ENCODE measurements around the gene SH3RF2. TPM values are rescaled to one million over a fixed set of nuclear protein-coding genes. Genes with fewer than 3 reads are reported as not detected.

SH3RF2 gene
- total RNA-seq, 1 donor from 2014 or later = not detected

DNA sequence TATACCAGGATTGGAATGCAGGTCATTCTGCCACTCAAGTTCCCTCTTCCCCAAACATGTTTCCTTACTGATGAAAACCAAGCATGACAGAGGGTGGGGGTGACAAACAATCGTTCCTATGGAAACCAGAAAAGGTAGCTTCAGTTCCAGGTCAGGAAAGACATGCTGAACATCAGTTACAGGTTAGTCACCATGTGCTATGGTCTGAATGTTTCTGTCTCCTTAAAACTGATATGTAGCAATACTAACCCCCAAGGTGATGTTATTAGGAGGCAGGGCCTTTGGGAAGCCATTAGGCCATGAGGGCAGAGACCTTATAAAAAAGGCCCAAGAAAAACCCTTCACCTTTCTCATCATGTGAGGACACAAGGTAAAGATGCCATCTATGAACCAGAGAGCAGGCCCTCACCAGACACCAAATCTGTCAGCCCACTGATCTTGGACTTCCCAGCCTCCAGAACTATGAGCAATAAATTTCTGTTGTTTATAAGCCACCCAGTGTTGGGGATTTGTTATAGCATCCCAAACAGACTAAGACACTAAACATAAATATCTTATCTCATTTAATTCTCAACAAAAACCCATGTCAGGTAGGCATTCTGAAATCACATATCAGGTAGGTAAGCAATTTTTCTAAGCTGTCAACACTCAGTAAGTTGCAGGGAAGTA lies 15.7 kb upstream of the SH3RF2 start:
- DNase-seq = no peak
- H3K4me3 Mint-ChIP-seq (ENCODE audit: unreplicated experiment) = no peak overlapping the region
- H3K4me1 Mint-ChIP-seq (ENCODE audit: low read depth, unreplicated experiment) = no peaks in the 10 kb centered on the region
- peaks cover 5% of the 10 kb centered on the region for H3K36me3 Mint-ChIP-seq (ENCODE audit: unreplicated experiment)
- H3K9me3 Mint-ChIP-seq (ENCODE audit: unreplicated experiment) = no peaks in the 10 kb centered on the region
- no peak overlapping the region for H3K27ac Mint-ChIP-seq (ENCODE audit: unreplicated experiment)
- no peaks in the 10 kb centered on the region for H3K27me3 Mint-ChIP-seq (ENCODE audit: unreplicated experiment)
- TF ChIP-seq, protein P1, sequence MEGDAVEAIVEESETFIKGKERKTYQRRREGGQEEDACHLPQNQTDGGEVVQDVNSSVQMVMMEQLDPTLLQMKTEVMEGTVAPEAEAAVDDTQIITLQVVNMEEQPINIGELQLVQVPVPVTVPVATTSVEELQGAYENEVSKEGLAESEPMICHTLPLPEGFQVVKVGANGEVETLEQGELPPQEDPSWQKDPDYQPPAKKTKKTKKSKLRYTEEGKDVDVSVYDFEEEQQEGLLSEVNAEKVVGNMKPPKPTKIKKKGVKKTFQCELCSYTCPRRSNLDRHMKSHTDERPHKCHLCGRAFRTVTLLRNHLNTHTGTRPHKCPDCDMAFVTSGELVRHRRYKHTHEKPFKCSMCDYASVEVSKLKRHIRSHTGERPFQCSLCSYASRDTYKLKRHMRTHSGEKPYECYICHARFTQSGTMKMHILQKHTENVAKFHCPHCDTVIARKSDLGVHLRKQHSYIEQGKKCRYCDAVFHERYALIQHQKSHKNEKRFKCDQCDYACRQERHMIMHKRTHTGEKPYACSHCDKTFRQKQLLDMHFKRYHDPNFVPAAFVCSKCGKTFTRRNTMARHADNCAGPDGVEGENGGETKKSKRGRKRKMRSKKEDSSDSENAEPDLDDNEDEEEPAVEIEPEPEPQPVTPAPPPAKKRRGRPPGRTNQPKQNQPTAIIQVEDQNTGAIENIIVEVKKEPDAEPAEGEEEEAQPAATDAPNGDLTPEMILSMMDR (IDR thresholded peaks at IDR 0.05; ENCODE audit: partially characterized antibody, unreplicated experiment) = no peak

- Mint-ChIP-seq H3K4me1 (ENCODE audit: low read depth, unreplicated experiment) (no peaks in the 10 kb centered on the region), H3K27me3 (ENCODE audit: unreplicated experiment) (no peaks in the 10 kb centered on the region), H3K36me3 (ENCODE audit: unreplicated experiment) (peaks cover 5% of the 10 kb centered on the region), H3K27ac (ENCODE audit: unreplicated experiment) (no peak overlapping the region), H3K4me3 (ENCODE audit: unreplicated experiment) (no peak overlapping the region), H3K9me3 (ENCODE audit: unreplicated experiment) (no peaks in the 10 kb centered on the region)
- DNase-seq = no peak
- TF ChIP-seq, protein P1 (IDR thresholded peaks at IDR 0.05; ENCODE audit: partially characterized antibody, unreplicated experiment) = no peak
Observed at GRCh38 chr5:145921211-145921610, 15.2 kb upstream of the SH3RF2 start.

- Mint-ChIP-seq H3K4me3 (ENCODE audit: unreplicated experiment) (no peak overlapping the region), H3K9me3 (ENCODE audit: unreplicated experiment) (no peaks in the 10 kb centered on the region), H3K27ac (ENCODE audit: unreplicated experiment) (no peak overlapping the region), H3K36me3 (ENCODE audit: unreplicated experiment) (no peaks in the 10 kb centered on the region), H3K4me1 (ENCODE audit: low read depth, unreplicated experiment) (no peaks in the 10 kb centered on the region), H3K27me3 (ENCODE audit: unreplicated experiment) (no peaks in the 10 kb centered on the region)
- TF ChIP-seq, protein P1 (IDR thresholded peaks at IDR 0.05; ENCODE audit: partially characterized antibody, unreplicated experiment) = no peak
- DNase-seq = no peak
Observed at GRCh38 chr5:145922059-145922458, 14.3 kb upstream of the SH3RF2 start.

DNA sequence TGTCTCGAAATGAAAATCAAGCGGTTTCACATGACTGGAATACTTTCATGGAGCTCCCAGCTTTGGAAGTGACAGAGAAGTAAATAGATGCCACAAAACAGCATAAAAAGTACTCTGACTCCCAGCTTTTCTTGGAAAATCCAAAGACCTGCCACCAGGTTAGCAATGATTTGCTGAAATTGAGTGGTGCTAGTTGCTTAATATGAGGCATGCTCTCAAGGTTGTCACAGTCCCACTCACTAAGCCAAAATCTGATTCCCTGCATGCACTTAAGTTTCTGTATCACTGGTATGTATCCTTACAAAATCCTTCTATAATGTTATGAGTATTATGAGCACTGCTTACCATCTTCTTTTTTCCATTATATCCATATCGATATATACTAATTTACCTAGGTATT lies 13.0 kb upstream of the SH3RF2 start:
- TF ChIP-seq, protein P1 (IDR thresholded peaks at IDR 0.05; ENCODE audit: partially characterized antibody, unreplicated experiment) = no peak
- Mint-ChIP-seq H3K36me3 (ENCODE audit: unreplicated experiment) (no peaks in the 10 kb centered on the region), H3K27me3 (ENCODE audit: unreplicated experiment) (no peaks in the 10 kb centered on the region), H3K4me3 (ENCODE audit: unreplicated experiment) (no peak overlapping the region), H3K9me3 (ENCODE audit: unreplicated experiment) (no peaks in the 10 kb centered on the region), H3K4me1 (ENCODE audit: low read depth, unreplicated experiment) (no peaks in the 10 kb centered on the region), H3K27ac (ENCODE audit: unreplicated experiment) (no peak overlapping the region)
- DNase-seq = no peak

DNA sequence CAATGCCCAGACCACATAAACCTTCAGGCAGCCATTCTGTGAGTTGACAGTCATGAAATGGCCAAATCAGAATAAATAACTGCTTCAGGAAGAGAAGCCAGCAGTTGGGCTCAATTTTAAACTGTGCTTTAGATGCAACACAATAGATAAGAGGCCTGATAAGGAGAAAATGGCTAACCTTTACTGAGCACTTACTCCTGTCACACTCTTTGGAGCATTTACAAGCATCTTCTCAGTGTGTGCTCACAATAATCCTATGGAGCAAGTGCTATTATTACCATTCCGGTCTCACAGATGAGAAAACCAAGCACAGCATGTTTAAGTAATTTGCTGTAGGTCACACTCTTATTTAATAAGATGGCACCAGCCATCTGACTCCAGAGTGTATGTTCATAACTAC lies 11.5 kb upstream of the SH3RF2 start:
- Mint-ChIP-seq H3K9me3 (ENCODE audit: unreplicated experiment) (no peaks in the 10 kb centered on the region), H3K4me1 (ENCODE audit: low read depth, unreplicated experiment) (no peaks in the 10 kb centered on the region), H3K36me3 (ENCODE audit: unreplicated experiment) (no peaks in the 10 kb centered on the region), H3K27me3 (ENCODE audit: unreplicated experiment) (no peaks in the 10 kb centered on the region), H3K4me3 (ENCODE audit: unreplicated experiment) (no peak overlapping the region), H3K27ac (ENCODE audit: unreplicated experiment) (no peak overlapping the region)
- DNase-seq = no peak
- TF ChIP-seq, protein P1 (IDR thresholded peaks at IDR 0.05; ENCODE audit: partially characterized antibody, unreplicated experiment) = no peak

Measured in glutamatergic neuron (in vitro differentiated cells).